Activated CD8-positive, alpha-beta T cell treated with anti-CD3 and anti-CD28 coated beads for 36 hours (primary cell): ENCODE data around the gene PTPRG. TPM values are rescaled to one million over a fixed set of nuclear protein-coding genes. Genes with fewer than 3 reads are reported as not detected.

Source experiments
- ATAC-seq: fragments of 200-7000 bp; cut with Tn5 transposase; one replicate; pipeline ENCODE4 v1.10.0; 2021; ENCODE audit warnings: mild to moderate bottlenecking, moderate library complexity
- CTCF ChIA-PET: fragments of 350-600 bp; sonication (Branson Sonifier 250); formaldehyde crosslinking; loops from one replicate; lab custom pipeline; 2021; ENCODE audit warnings: antibody characterized with exemption; lab: Charles Lee
- POLR2A ChIA-PET: fragments of 350-600 bp; sonication (Branson Sonifier 250); formaldehyde crosslinking; loops from one replicate; lab custom pipeline; 2021; ENCODE audit warnings: antibody characterized with exemption; lab: Charles Lee
- DNase-seq: peaks from one replicate; pipeline ENCODE4 v3.0.0-alpha.2; 2020
- H3K27ac Mint-ChIP-seq: one replicate; pipeline ENCODE4 v1.8.0; 2021; ENCODE audit warnings: mild to moderate bottlenecking, mixed read lengths
- H3K27me3 Mint-ChIP-seq: one replicate; pipeline ENCODE4 v1.8.0; 2021; ENCODE audit warnings: mixed read lengths
- H3K36me3 Mint-ChIP-seq: one replicate; pipeline ENCODE4 v1.8.0; 2021; ENCODE audit warnings: low read depth, mixed read lengths
- H3K4me1 Mint-ChIP-seq: one replicate; pipeline ENCODE4 v1.8.0; 2021; ENCODE audit warnings: low read depth, mixed read lengths
- H3K4me3 Mint-ChIP-seq: one replicate; pipeline ENCODE4 v1.8.0; 2021; ENCODE audit warnings: mild to moderate bottlenecking, moderate library complexity, mixed read lengths
- H3K9me3 Mint-ChIP-seq: one replicate; pipeline ENCODE4 v1.8.0; 2021; ENCODE audit warnings: mixed read lengths
- CTCF ChIP-seq: fragments of 200-600 bp; IDR thresholded peaks from one replicate; pipeline ENCODE4 v1.8.0; 2022; ENCODE audit warnings: antibody characterized with exemption, mild to moderate bottlenecking
- intact Hi-C: fragments of 100-400 bp; cut with micrococcal nuclease; formaldehyde crosslinking; loops from one replicate; pipeline ENCODE4 v1.10.0; 2022
- total RNA-seq, 2 experiments: library from RNA; stranded (reverse); gene quantifications; one replicate each; pipeline ENCODE4 v1.2.3, GENCODE V29; 2021

Gene PTPRG
- total RNA-seq, 2 experiments from 2014 or later: not detected

GRCh38 chr3:61940236-61940635, 378.9 kb downstream of the PTPRG start:
- no peak for ATAC-seq
- intact Hi-C loops: no loop called here
- Mint-ChIP-seq H3K4me1 (no peaks in the 10 kb centered on the region), H3K27me3 (no peaks in the 10 kb centered on the region), H3K9me3 (no peaks in the 10 kb centered on the region), H3K4me3 (no peak overlapping the region), H3K27ac (no peak overlapping the region), H3K36me3 (no peaks in the 10 kb centered on the region)
- TF ChIP-seq CTCF: no peak
- ChIA-PET CTCF (no interaction called here), POLR2A (no interaction called here)
- DNase-seq: no peak

GRCh38 chr3:61943975-61944374, 382.6 kb downstream of the PTPRG start:
- ATAC-seq (no peak), DNase-seq (no peak)
- CTCF ChIA-PET: no interaction called here
- Mint-ChIP-seq H3K4me1 (no peaks in the 10 kb centered on the region), H3K9me3 (no peaks in the 10 kb centered on the region), H3K4me3 (no peak overlapping the region), H3K27ac (no peak overlapping the region), H3K27me3 (no peaks in the 10 kb centered on the region), H3K36me3 (no peaks in the 10 kb centered on the region)
- POLR2A ChIA-PET: no interaction called here
- no peak for TF ChIP-seq CTCF
- intact Hi-C loops: no loop called here

GRCh38 chr3:61944726-61945125, 383.4 kb downstream of the PTPRG start:
- Mint-ChIP-seq H3K4me3 (no peak overlapping the region), H3K27ac (no peak overlapping the region), H3K36me3 (no peaks in the 10 kb centered on the region), H3K4me1 (no peaks in the 10 kb centered on the region), H3K27me3 (no peaks in the 10 kb centered on the region), H3K9me3 (no peaks in the 10 kb centered on the region)
- ChIA-PET POLR2A (no interaction called here), CTCF (interaction anchor here (2.7 kb wide), 1 partner anchor 8 kb away, joined by 7 read pairs; no protein-coding TSS in a partner anchor)
- TF ChIP-seq CTCF: no peak
- DNase-seq (no peak), ATAC-seq (no peak)
- intact Hi-C loops: no loop called here

GRCh38 chr3:61945657-61946056, 384.3 kb downstream of the PTPRG start:
- no peaks in the 10 kb centered on the region for H3K27me3 Mint-ChIP-seq

More at GRCh38 chr3:61945657-61946056, 384.3 kb downstream of the PTPRG start:
- H3K27ac Mint-ChIP-seq: no peak overlapping the region
- ChIA-PET POLR2A (no interaction called here), CTCF (interaction anchor here (2.7 kb wide), 1 partner anchor 9 kb away, joined by 7 read pairs; no protein-coding TSS in a partner anchor)
- no peak for TF ChIP-seq CTCF
- no peak for DNase-seq
- no peaks in the 10 kb centered on the region for H3K9me3 Mint-ChIP-seq
- H3K36me3 Mint-ChIP-seq: no peaks in the 10 kb centered on the region
- H3K4me3 Mint-ChIP-seq: no peak overlapping the region
- H3K4me1 Mint-ChIP-seq: no peaks in the 10 kb centered on the region
- intact Hi-C loops: no loop called here
- no peak for ATAC-seq
